K562 (cell line): ENCODE results near the gene SCAMP5. TPM values are rescaled to one million over a fixed set of nuclear protein-coding genes. Genes with fewer than 3 reads are reported as not detected.

Source experiments
- CBFB ChIP-seq: sonication (generic); formaldehyde crosslinking; IDR thresholded peaks from 2 replicates; pipeline ENCODE4 v1.4.0; 2020; ENCODE audit warnings: mild to moderate bottlenecking, missing genetic modification reagents
- CBX5 ChIP-seq: IDR thresholded peaks from 2 replicates; pipeline ENCODE4 v1.6.1; 2014; ENCODE audit warnings: low read depth, borderline replicate concordance
- CHD4 ChIP-seq: fragments of 200-600 bp; sonication (generic); IDR thresholded peaks from 3 replicates; pipeline ENCODE4 v1.6.1; 2012; ENCODE audit warnings: low read depth, mild to moderate bottlenecking, mixed read lengths, low read length, inconsistent platforms; ENCODE audit not compliant: insufficient read depth, insufficient replicate concordance, poor library complexity, severe bottlenecking
- COPS2 ChIP-seq: fragments of 450-650 bp; conservative IDR thresholded peaks from 2 replicates; pipeline ENCODE4 v1.6.1; 2016; ENCODE audit warnings: mild to moderate bottlenecking, moderate library complexity
- EP300 ChIP-seq: IDR thresholded peaks from 2 replicates; pipeline ENCODE4 v1.6.1; 2012; ENCODE audit warnings: low read length, improper control_type of control experiment
- FOXJ3 ChIP-seq: sonication (generic); formaldehyde crosslinking; IDR thresholded peaks from 2 replicates; pipeline ENCODE4 v1.4.0; 2020; ENCODE audit warnings: mild to moderate bottlenecking, missing genetic modification reagents
- MAZ ChIP-seq, 2 experiments: fragments of 450-650 bp in 1 of 2; sonication (generic) in 1 of 2; formaldehyde crosslinking; IDR thresholded peaks in 1 of 2; conservative IDR thresholded peaks in 1 of 2; 2 replicates each; pipeline versions ENCODE4 v1.4.0 to v1.5.0; 2020; ENCODE audit warnings: mild to moderate bottlenecking in 1 of 2, missing genetic modification reagents in 1 of 2
- MCM3 ChIP-seq: fragments of 450-650 bp; IDR thresholded peaks from 2 replicates; pipeline ENCODE4 v1.6.1; 2016
- PYGO2 ChIP-seq: fragments of 450-650 bp; IDR thresholded peaks from 2 replicates; pipeline ENCODE4 v1.6.1; 2016; ENCODE audit warnings: mild to moderate bottlenecking, missing genetic modification characterization, moderate library complexity, missing compliant biosample characterization
- ZFP1 ChIP-seq: fragments of 450-650 bp; formaldehyde crosslinking; IDR thresholded peaks from 2 replicates; pipeline ENCODE4 v1.4.0; 2020; ENCODE audit warnings: mild to moderate bottlenecking, mixed read lengths
- ZNF436 ChIP-seq: fragments of 250-450, 450-650 bp; sonication (Bioruptor Pico); formaldehyde crosslinking; IDR thresholded peaks from 2 replicates; pipeline ENCODE4 v1.7.0; 2020; ENCODE audit warnings: mild to moderate bottlenecking
- ZNF785 ChIP-seq: fragments of 250-450 bp; sonication (Bioruptor Pico); IDR thresholded peaks from 2 replicates; pipeline ENCODE4 v1.4.0; 2020; ENCODE audit warnings: mild to moderate bottlenecking
- polyA plus RNA-seq, 8 experiments: library from polyadenylated mRNA; depleted of rRNA in 4 of 8; stranded (reverse) in 5 of 8; unstranded in 3 of 8; fragments of >200 nt; fragmentation: Nextera tagmentation in 2 of 8; fragmentation: Illumina TruSeq in 1 of 8; extraction: Ambion mirVana in 2 of 8; extraction: Trizol in 1 of 8; gene quantifications; 2 replicates each; pipeline versions ENCODE4 v1.2.1 to v1.2.3, GENCODE V29; 2011 to 2014; ENCODE audit warnings: inconsistent platforms in 1 of 8, missing spikeins in 1 of 8
- total RNA-seq, 7 experiments: library from RNA; depleted of rRNA in 6 of 7; stranded (reverse); fragments of >200 nt in 6 of 7; fragmentation: Illumina TruSeq in 2 of 7; extraction: Trizol in 2 of 7; gene quantifications; 2 replicates each; pipeline versions ENCODE4 v1.2.1 to v1.2.3, GENCODE V29; 2011 to 2021; ENCODE audit warnings: low replicate concordance in 1 of 7
- TF ChIP-seq, protein P1 (sequence below), 2 experiments: IDR thresholded peaks; 2 replicates each; pipeline ENCODE4 v1.6.1; 2012; ENCODE audit warnings: improper control_type of control experiment in 2 of 2, low read depth in 2 of 2, low read length in 2 of 2, borderline replicate concordance in 1 of 2
- TF ChIP-seq, protein P2 (sequence below), 2 experiments: fragments of 450-650 bp in 1 of 2; sonication (generic) in 1 of 2; formaldehyde crosslinking in 1 of 2; IDR thresholded peaks in 1 of 2; conservative IDR thresholded peaks in 1 of 2; 2 replicates each; pipeline versions ENCODE4 v1.6.1 to v1.8.1; 2016 to 2023; ENCODE audit warnings: mild to moderate bottlenecking in 2 of 2, moderate library complexity in 2 of 2, inconsistent platforms in 1 of 2, missing genetic modification reagents in 1 of 2
- TF ChIP-seq, protein P3 (sequence below): fragments of 450-650 bp; IDR thresholded peaks from 2 replicates; pipeline ENCODE4 v1.6.1; 2016; ENCODE audit warnings: antibody characterized with exemption
- TF ChIP-seq, protein P4 (sequence below): fragments of 250-450 bp; sonication (Bioruptor Pico); IDR thresholded peaks from 2 replicates; pipeline ENCODE4 v1.8.0; 2021; ENCODE audit warnings: moderate library complexity, mild to moderate bottlenecking, inconsistent platforms

Gene SCAMP5
- total and polyA plus RNA-seq, 9 of the 15 experiments (the other 6 are each of a cell fraction or from before 2014, with no cell fraction given), result 0.09 to 0.29 (median 0.19) TPM; not detected in 5

DNA sequence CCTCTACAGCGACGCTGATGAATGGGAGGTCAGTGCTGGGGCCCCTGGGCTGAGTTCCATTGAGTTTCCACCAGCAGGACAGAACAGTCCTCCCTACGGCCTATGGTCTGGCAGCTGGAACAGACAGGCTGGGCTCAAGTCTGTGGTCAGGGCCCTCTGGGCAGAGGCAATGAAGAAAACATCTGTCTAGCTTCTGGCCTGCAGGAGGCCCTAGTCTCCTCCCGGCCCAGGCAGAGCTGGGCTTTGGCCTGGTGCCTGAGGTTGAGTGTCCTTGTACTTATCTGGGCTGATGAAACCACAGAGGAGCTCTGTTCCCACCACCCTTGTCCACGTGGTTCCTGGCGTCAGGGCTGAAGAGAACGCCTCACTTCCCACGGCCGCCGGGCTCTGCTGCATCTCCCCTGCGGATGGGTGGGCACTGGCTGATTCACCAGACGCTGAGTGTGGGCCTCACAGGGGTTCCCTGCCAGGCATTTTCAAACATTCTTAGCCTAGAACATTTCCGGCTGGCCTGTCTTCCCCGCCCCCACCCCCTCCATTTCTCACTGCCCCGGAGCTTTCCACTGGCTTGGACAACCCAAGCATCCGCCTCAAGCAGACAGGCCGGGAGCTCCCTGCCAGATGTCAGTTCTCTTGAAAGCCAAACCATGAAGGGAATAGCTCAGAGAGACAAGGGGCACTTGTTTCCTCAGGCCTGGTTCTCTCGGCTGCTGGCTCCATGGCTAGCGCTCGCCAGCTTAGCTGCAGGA is 48.3 kb downstream of the SCAMP5 start (continued):
- TF ChIP-seq, protein P1, sequence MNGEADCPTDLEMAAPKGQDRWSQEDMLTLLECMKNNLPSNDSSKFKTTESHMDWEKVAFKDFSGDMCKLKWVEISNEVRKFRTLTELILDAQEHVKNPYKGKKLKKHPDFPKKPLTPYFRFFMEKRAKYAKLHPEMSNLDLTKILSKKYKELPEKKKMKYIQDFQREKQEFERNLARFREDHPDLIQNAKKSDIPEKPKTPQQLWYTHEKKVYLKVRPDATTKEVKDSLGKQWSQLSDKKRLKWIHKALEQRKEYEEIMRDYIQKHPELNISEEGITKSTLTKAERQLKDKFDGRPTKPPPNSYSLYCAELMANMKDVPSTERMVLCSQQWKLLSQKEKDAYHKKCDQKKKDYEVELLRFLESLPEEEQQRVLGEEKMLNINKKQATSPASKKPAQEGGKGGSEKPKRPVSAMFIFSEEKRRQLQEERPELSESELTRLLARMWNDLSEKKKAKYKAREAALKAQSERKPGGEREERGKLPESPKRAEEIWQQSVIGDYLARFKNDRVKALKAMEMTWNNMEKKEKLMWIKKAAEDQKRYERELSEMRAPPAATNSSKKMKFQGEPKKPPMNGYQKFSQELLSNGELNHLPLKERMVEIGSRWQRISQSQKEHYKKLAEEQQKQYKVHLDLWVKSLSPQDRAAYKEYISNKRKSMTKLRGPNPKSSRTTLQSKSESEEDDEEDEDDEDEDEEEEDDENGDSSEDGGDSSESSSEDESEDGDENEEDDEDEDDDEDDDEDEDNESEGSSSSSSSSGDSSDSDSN (IDR thresholded peaks at IDR 0.05; ENCODE audit: borderline replicate concordance in 1 of 2, low read depth in 2 of 2, low read length in 2 of 2), result peak in 1 of 2 experiments; percentile 87; a peak in 1 of 4 replicates
- TF ChIP-seq FOXJ3 (CRISPR knock-in tag) (no peak), MCM3 (no peak), ZFP1 (CRISPR knock-in tag) (no peak), COPS2 (no peak), EP300 (peak; percentile 81), CBFB (peak; percentile 95; the same call in 1 of the 2 replicates), MAZ (CRISPR knock-in tag; conservative IDR thresholded peaks at IDR 0.05 in 1 of 2, IDR thresholded peaks at IDR 0.05 in 1 of 2) (peak; percentile 50 to 94), ZNF436 (CRISPR knock-in tag) (no peak), PYGO2 (peak; percentile 29; the same call in 1 of the 2 replicates), CHD4 (no peak), ZNF785 (no peak), CBX5 (no peak)
- TF ChIP-seq, protein P2, sequence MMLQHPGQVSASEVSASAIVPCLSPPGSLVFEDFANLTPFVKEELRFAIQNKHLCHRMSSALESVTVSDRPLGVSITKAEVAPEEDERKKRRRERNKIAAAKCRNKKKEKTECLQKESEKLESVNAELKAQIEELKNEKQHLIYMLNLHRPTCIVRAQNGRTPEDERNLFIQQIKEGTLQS (IDR thresholded peaks at IDR 0.05), result peak; percentile 82
- TF ChIP-seq, protein P2 (CRISPR knock-in tag; conservative IDR thresholded peaks at IDR 0.05), result peak; percentile 23; the same call in 1 of the 2 replicates
- TF ChIP-seq, protein P3, sequence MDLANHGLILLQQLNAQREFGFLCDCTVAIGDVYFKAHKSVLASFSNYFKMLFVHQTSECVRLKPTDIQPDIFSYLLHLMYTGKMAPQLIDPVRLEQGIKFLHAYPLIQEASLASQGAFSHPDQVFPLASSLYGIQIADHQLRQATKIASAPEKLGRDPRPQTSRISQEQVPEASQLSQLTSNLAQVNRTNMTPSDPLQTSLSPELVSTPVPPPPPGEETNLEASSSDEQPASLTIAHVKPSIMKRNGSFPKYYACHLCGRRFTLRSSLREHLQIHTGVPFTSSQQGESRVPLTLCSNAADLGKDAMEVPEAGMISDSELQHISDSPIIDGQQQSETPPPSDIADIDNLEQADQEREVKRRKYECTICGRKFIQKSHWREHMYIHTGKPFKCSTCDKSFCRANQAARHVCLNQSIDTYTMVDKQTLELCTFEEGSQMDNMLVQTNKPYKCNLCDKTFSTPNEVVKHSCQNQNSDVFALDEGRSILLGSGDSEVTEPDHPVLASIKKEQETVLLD, result 0 out of 2 replicates have a peak, but pooled peaks have one; percentile 28
- TF ChIP-seq, protein P4, sequence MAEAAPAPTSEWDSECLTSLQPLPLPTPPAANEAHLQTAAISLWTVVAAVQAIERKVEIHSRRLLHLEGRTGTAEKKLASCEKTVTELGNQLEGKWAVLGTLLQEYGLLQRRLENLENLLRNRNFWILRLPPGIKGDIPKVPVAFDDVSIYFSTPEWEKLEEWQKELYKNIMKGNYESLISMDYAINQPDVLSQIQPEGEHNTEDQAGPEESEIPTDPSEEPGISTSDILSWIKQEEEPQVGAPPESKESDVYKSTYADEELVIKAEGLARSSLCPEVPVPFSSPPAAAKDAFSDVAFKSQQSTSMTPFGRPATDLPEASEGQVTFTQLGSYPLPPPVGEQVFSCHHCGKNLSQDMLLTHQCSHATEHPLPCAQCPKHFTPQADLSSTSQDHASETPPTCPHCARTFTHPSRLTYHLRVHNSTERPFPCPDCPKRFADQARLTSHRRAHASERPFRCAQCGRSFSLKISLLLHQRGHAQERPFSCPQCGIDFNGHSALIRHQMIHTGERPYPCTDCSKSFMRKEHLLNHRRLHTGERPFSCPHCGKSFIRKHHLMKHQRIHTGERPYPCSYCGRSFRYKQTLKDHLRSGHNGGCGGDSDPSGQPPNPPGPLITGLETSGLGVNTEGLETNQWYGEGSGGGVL, result no peak
